CD14-positive monocyte (primary cell): Measurements from ENCODE around the gene TMEM252. TPM values are rescaled to one million over a fixed set of nuclear protein-coding genes. Genes with fewer than 3 reads are reported as not detected.
A peak's percentile ranks its signal among the peaks of the same experiment; 100 is the strongest.

ENCODE experiments used
- DNase-seq, 3 donors: peaks; one replicate each; pipeline ENCODE4 v3.0.0-alpha.2; 2011 to 2022
- H2AFZ ChIP-seq: 2 replicates; pipeline ENCODE4 v1.6.0; 2012; ENCODE audit warnings: mild to moderate bottlenecking, low read depth, low read length, inconsistent platforms; ENCODE audit not compliant: insufficient read depth, poor library complexity, severe bottlenecking
- H3K27ac ChIP-seq, 2 donors: 1 replicate in 1 of 2; 2 replicates in 1 of 2; pipeline ENCODE4 v1.5.1; 2012 to 2013; ENCODE audit warnings: low read length in 2 of 2, control low read depth in 1 of 2, inconsistent platforms in 1 of 2, low read depth in 1 of 2, mild to moderate bottlenecking in 1 of 2
- H3K27me3 ChIP-seq, 2 donors: one replicate each; pipeline versions ENCODE4 v1.6.0 to v1.6.1; 2011 to 2013; ENCODE audit warnings: low read length in 2 of 2; ENCODE audit not compliant: control insufficient read depth in 2 of 2, insufficient read depth in 2 of 2
- H3K36me3 ChIP-seq, 2 donors: replicated peaks in 1 of 2; 1 replicate in 1 of 2; 2 replicates in 1 of 2; pipeline versions ENCODE4 v1.5.1 to v1.6.1; 2012 to 2013; ENCODE audit warnings: low read length in 2 of 2, control low read depth in 1 of 2, inconsistent platforms in 1 of 2, mild to moderate bottlenecking in 1 of 2; ENCODE audit not compliant: insufficient read depth in 2 of 2, control insufficient read depth in 1 of 2
- H3K4me1 ChIP-seq, 2 donors: 1 replicate in 1 of 2; 2 replicates in 1 of 2; pipeline versions ENCODE4 v1.5.1 to v1.6.1; 2012 to 2013; ENCODE audit warnings: low read length in 2 of 2, control low read depth in 1 of 2, inconsistent platforms in 1 of 2, mild to moderate bottlenecking in 1 of 2, moderate library complexity in 1 of 2; ENCODE audit not compliant: insufficient read depth in 2 of 2, control insufficient read depth in 1 of 2
- H3K4me2 ChIP-seq: replicated peaks from 2 replicates; pipeline ENCODE3; 2012; ENCODE audit warnings: low read length, moderate library complexity, mild to moderate bottlenecking; ENCODE audit not compliant: poor library complexity, severe bottlenecking; ENCODE audit errors: extremely low read depth
- H3K4me3 ChIP-seq, 3 experiments: fragments of 200-600 bp in 1 of 3; sonication (generic) in 1 of 3; replicated peaks in 1 of 3; 1 replicate in 2 of 3; 2 replicates in 1 of 3; pipeline ENCODE4 v1.5.1; 2011 to 2013; ENCODE audit warnings: low read length in 3 of 3, mild to moderate bottlenecking in 3 of 3, control low read depth in 2 of 3, low read depth in 2 of 3, inconsistent platforms in 1 of 3, moderate library complexity in 1 of 3
- H3K79me2 ChIP-seq: 2 replicates; pipeline ENCODE4 v1.6.0; 2012; ENCODE audit warnings: mild to moderate bottlenecking, control low read depth, inconsistent platforms, low read length, moderate library complexity; ENCODE audit not compliant: insufficient read depth
- H3K9ac ChIP-seq: 2 replicates; pipeline ENCODE4 v1.6.0; 2017; ENCODE audit warnings: low read length, mild to moderate bottlenecking; ENCODE audit not compliant: insufficient read depth, poor library complexity, severe bottlenecking
- H3K9me3 ChIP-seq, 2 donors: replicated peaks in 1 of 2; 1 replicate in 1 of 2; 2 replicates in 1 of 2; pipeline versions ENCODE4 v1.5.1 to v1.6.1; 2012 to 2013; ENCODE audit warnings: low read length in 2 of 2, control low read depth in 1 of 2; ENCODE audit not compliant: control insufficient read depth in 1 of 2, insufficient read depth in 1 of 2
- H4K20me1 ChIP-seq: 2 replicates; pipeline ENCODE4 v1.6.0; 2012; ENCODE audit warnings: mild to moderate bottlenecking, low read length, control low read depth, moderate library complexity; ENCODE audit not compliant: insufficient read depth
- H3K27ac Mint-ChIP-seq, 7 donors: one replicate each; pipeline ENCODE4 v1.8.0; 2020; ENCODE audit warnings: mild to moderate bottlenecking in 7 of 7, mixed read lengths in 7 of 7, moderate library complexity in 6 of 7, inconsistent platforms in 2 of 7
- H3K27me3 Mint-ChIP-seq, 3 donors: one replicate each; pipeline ENCODE4 v1.8.0; 2021 to 2022; ENCODE audit warnings: low read depth in 3 of 3, mild to moderate bottlenecking in 3 of 3, mixed read lengths in 3 of 3, moderate library complexity in 3 of 3, inconsistent platforms in 1 of 3
- H3K36me3 Mint-ChIP-seq, 2 donors: one replicate each; pipeline ENCODE4 v1.8.0; 2020; ENCODE audit warnings: mixed read lengths in 2 of 2, inconsistent platforms in 1 of 2, mild to moderate bottlenecking in 1 of 2
- H3K4me1 Mint-ChIP-seq: one replicate; pipeline ENCODE4 v1.8.0; 2020; ENCODE audit warnings: mild to moderate bottlenecking, mixed read lengths
- H3K4me3 Mint-ChIP-seq, 2 donors: one replicate each; pipeline ENCODE4 v1.8.0; 2020; ENCODE audit warnings: mild to moderate bottlenecking in 2 of 2, mixed read lengths in 2 of 2, moderate library complexity in 1 of 2
- H3K9me3 Mint-ChIP-seq, 7 donors: one replicate each; pipeline ENCODE4 v1.8.0; 2020 to 2022; ENCODE audit warnings: mixed read lengths in 7 of 7, mild to moderate bottlenecking in 6 of 7, moderate library complexity in 6 of 7, inconsistent platforms in 2 of 7
- WGBS: methylation state at CpG from one replicate; pipeline ENCODE4 v1.1.5; 2013; ENCODE audit warnings: missing lambda C conversion rate; ENCODE audit not compliant: insufficient coverage; 5-methylcytosine and 5-hydroxymethylcytosine counted together
- intact Hi-C, 2 donors: fragments of 100-400 bp; cut with micrococcal nuclease; formaldehyde crosslinking; loops; one replicate each; pipeline versions ENCODE4 v1.15.0 to v1.15.1; 2023
- polyA plus RNA-seq, 3 donors: library from polyadenylated mRNA; depleted of rRNA in 1 of 3; unstranded in 2 of 3; stranded (reverse) in 1 of 3; fragments of 300-500 nt in 2 of 3; fragments of >200 nt in 1 of 3; fragmentation: Illumina TruSeq in 2 of 3; gene quantifications; 1 replicate in 2 of 3; 2 replicates in 1 of 3; pipeline ENCODE4 v1.2.3, GENCODE V29; 2012 to 2021
- TF ChIP-seq, protein P1 (sequence below): fragments of 200-600 bp; IDR thresholded peaks from one replicate; pipeline ENCODE4 v1.8.0; 2022; ENCODE audit warnings: antibody characterized with exemption, mild to moderate bottlenecking

The TMEM252 gene
- polyA plus RNA-seq, 3 donors = not detected

DNA sequence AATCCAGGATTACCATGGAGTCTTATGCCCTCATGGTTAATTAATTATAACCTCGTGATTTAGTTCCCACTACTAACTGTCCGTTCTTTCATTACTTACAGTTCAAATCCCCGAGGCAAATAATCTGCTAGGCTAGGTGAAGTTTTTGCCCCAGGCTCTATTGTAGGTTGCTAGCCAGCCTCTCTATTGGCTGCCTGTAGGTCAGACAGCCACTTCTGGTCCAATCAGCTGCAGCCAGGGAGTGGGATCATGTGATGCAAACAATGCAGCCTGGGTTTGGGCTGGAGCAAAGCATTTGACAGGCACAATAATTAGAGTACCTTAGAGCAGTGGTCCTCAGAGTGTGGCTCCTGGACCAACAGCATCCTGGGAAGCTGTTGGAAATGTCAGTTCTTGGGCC lies 17.7 kb downstream of the TMEM252 start:
- TF ChIP-seq, protein P1, sequence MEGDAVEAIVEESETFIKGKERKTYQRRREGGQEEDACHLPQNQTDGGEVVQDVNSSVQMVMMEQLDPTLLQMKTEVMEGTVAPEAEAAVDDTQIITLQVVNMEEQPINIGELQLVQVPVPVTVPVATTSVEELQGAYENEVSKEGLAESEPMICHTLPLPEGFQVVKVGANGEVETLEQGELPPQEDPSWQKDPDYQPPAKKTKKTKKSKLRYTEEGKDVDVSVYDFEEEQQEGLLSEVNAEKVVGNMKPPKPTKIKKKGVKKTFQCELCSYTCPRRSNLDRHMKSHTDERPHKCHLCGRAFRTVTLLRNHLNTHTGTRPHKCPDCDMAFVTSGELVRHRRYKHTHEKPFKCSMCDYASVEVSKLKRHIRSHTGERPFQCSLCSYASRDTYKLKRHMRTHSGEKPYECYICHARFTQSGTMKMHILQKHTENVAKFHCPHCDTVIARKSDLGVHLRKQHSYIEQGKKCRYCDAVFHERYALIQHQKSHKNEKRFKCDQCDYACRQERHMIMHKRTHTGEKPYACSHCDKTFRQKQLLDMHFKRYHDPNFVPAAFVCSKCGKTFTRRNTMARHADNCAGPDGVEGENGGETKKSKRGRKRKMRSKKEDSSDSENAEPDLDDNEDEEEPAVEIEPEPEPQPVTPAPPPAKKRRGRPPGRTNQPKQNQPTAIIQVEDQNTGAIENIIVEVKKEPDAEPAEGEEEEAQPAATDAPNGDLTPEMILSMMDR = no peak
- H3K4me3 ChIP-seq = no peak overlapping the region
- H4K20me1 ChIP-seq = no peaks in the 10 kb centered on the region
- DNase-seq = no peak
- H3K4me1 ChIP-seq = peaks cover 18 to 26% of the 10 kb centered on the region in 2 donors
- H3K36me3 Mint-ChIP-seq = peaks cover 0 to 4% of the 10 kb centered on the region in 2 donors
- peak overlapping the region in 1 of 2 donors; percentile 76 for H3K27ac ChIP-seq
- intact Hi-C loops = loop anchor here in 1 of 2 donors (10.0 kb wide), 1 partner anchor 52 kb away; no protein-coding TSS in a partner anchor
- peaks cover 39% of the 10 kb centered on the region for H3K4me1 Mint-ChIP-seq
- H3K27me3 ChIP-seq = no peaks in the 10 kb centered on the region
- H3K27ac Mint-ChIP-seq = peak overlapping the region in 2 of 7 donors; percentile 2 to 39
- peaks cover under 1 to 6% of the 10 kb centered on the region in 2 donors for H3K9me3 ChIP-seq
- H3K9me3 Mint-ChIP-seq = peaks cover 0 to 8% (median 7%) of the 10 kb centered on the region in 7 donors
- no peak overlapping the region for H3K4me2 ChIP-seq
- no peaks in the 10 kb centered on the region for H3K79me2 ChIP-seq
- no peak overlapping the region for H2AFZ ChIP-seq
- WGBS = 100% methylated on average over 3 of the region's 3 CpGs
- no peak overlapping the region for H3K9ac ChIP-seq
- H3K4me3 Mint-ChIP-seq = no peak overlapping the region
- H3K36me3 ChIP-seq = no peaks in the 10 kb centered on the region
- H3K27me3 Mint-ChIP-seq = peaks cover 0 to 2% (median 0%) of the 10 kb centered on the region in 3 donors

DNA sequence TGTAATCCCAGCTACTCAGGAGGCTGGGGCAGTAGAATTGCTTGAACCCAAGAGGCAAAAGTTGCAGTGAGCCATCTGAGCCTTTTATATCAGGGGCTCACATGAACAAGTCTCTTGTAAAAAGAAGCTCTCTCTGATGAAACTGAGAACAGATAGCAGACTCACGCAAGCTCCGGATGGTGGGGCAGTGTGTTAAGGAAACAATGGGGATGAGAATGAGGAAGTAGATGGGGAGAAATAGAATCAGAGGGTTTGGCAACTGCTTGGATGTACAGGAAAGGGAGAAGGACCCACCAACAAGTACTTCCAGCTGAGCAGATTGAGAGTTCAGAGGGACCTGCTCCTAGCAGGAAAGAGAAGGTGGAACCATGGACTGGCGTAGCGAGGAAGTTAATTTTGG lies 18.6 kb downstream of the TMEM252 start:
- H3K4me2 ChIP-seq = peak overlapping the region; percentile 27
- Mint-ChIP-seq H3K4me3 (peak overlapping the region in 1 of 2 donors; percentile 81), H3K9me3 (peaks cover 0 to 13% (median 7%) of the 10 kb centered on the region in 7 donors), H3K4me1 (peaks cover 34% of the 10 kb centered on the region), H3K27ac (peak overlapping the region; percentile 82 to 91 (median 87)), H3K27me3 (peaks cover 0 to 2% (median 0%) of the 10 kb centered on the region in 3 donors), H3K36me3 (peaks cover 0 to 4% of the 10 kb centered on the region in 2 donors)
- intact Hi-C loops = loop anchor here in 1 of 2 donors (10.0 kb wide), 1 partner anchor 53 kb away; no protein-coding TSS in a partner anchor
- no peaks in the 10 kb centered on the region for H3K79me2 ChIP-seq
- 0% methylated on average over 2 of the region's 4 CpGs for WGBS
- peaks cover 3 to 10% of the 10 kb centered on the region in 2 donors for H3K9me3 ChIP-seq
- TF ChIP-seq, protein P1 = no peak
- peak overlapping the region; percentile 57 to 76 for H3K27ac ChIP-seq
- peak overlapping the region in 1 of 3 experiments; percentile 26 for H3K4me3 ChIP-seq
- H2AFZ ChIP-seq = peak overlapping the region; percentile 22
- H3K27me3 ChIP-seq = no peaks in the 10 kb centered on the region
- H4K20me1 ChIP-seq = no peaks in the 10 kb centered on the region
- H3K36me3 ChIP-seq = no peaks in the 10 kb centered on the region
- H3K4me1 ChIP-seq = peaks cover 18 to 20% of the 10 kb centered on the region in 2 donors
- no peak overlapping the region for H3K9ac ChIP-seq
- DNase-seq = peak; percentile 72 to 85 (median 82)
